ENCODE data around the gene HPCAL1. TPM values are rescaled to one million over a fixed set of nuclear protein-coding genes. Genes with fewer than 3 reads are reported as not detected.

The HPCAL1 gene
- total RNA-seq, 1 donor from 2014 or later: 401 TPM

- Histone ChIP-seq H3K27me3 (no peaks in the 10 kb centered on the region), H3K4me1 (peaks cover 0 to 3% of the 10 kb centered on the region in 2 donors), H3K4me3 (no peak overlapping the region), H3K36me3 (no peaks in the 10 kb centered on the region), H3K9me3 (no peaks in the 10 kb centered on the region), H3K27ac (no peak overlapping the region)
- intact Hi-C loops (cut with DNase I): no loop called here
- DNase-seq (ENCODE audit: low spot score in 2 of 2): no peak
- TF ChIP-seq, protein P1, sequence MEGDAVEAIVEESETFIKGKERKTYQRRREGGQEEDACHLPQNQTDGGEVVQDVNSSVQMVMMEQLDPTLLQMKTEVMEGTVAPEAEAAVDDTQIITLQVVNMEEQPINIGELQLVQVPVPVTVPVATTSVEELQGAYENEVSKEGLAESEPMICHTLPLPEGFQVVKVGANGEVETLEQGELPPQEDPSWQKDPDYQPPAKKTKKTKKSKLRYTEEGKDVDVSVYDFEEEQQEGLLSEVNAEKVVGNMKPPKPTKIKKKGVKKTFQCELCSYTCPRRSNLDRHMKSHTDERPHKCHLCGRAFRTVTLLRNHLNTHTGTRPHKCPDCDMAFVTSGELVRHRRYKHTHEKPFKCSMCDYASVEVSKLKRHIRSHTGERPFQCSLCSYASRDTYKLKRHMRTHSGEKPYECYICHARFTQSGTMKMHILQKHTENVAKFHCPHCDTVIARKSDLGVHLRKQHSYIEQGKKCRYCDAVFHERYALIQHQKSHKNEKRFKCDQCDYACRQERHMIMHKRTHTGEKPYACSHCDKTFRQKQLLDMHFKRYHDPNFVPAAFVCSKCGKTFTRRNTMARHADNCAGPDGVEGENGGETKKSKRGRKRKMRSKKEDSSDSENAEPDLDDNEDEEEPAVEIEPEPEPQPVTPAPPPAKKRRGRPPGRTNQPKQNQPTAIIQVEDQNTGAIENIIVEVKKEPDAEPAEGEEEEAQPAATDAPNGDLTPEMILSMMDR (IDR thresholded peaks at IDR 0.05): no peak
Observed at GRCh38 chr2:10392951-10393639, 90.4 kb downstream of the HPCAL1 start.

DNA sequence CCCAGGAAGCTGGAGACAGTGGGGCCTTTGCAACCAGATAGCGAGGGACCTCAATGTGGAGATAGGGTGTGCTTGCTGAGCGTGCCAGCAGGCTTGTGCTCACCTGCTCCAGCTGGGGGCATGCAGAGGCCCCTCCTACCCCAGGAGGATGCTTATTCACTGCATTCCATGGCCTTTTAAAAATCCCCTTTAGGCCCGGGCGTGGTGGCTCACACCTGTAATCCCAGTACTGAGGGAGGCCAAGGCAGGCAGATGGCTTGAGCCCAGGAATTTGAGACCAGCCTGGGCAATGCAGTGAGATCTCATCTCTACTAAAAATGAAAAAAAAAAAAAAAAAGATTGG, 90.9 kb downstream of the HPCAL1 start:
- Histone ChIP-seq H3K4me1 (peaks cover 0 to 3% of the 10 kb centered on the region in 2 donors), H3K27me3 (no peaks in the 10 kb centered on the region), H3K4me3 (no peak overlapping the region), H3K36me3 (no peaks in the 10 kb centered on the region), H3K27ac (no peak overlapping the region), H3K9me3 (no peaks in the 10 kb centered on the region)
- TF ChIP-seq, protein P1 (IDR thresholded peaks at IDR 0.05): no peak
- intact Hi-C loops (cut with DNase I): no loop called here
- no peak for DNase-seq (ENCODE audit: low spot score in 2 of 2)

DNA sequence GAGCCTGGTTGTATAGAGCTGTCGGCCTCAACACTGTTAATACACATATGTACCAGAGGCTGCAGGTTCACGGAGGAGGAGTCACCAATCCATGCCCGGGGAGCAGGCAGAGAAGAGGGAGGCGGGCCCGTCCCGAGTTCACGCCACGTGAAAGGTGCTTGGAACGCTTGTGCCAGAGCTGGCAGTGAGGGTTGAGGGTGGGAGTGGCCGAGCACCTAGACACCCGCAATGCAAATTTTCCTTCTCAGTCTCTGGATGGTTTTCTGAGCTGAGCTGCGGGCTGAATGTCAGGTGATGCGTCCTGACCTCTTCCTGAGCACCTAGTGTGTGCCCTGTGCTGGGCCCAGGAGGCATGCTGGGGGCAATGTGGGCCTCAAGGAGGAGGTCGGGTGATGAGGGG, 93.2 kb downstream of the HPCAL1 start:
- H3K4me1 ChIP-seq: no peaks in the 10 kb centered on the region
- TF ChIP-seq, protein P1 (IDR thresholded peaks at IDR 0.05): no peak
- no peak for DNase-seq (ENCODE audit: low spot score in 2 of 2)
- no peaks in the 10 kb centered on the region for H3K36me3 ChIP-seq
- no peaks in the 10 kb centered on the region for H3K9me3 ChIP-seq
- no peak overlapping the region for H3K4me3 ChIP-seq
- H3K27ac ChIP-seq: no peak overlapping the region
- intact Hi-C loops (cut with DNase I): no loop called here
- H3K27me3 ChIP-seq: no peaks in the 10 kb centered on the region

DNA sequence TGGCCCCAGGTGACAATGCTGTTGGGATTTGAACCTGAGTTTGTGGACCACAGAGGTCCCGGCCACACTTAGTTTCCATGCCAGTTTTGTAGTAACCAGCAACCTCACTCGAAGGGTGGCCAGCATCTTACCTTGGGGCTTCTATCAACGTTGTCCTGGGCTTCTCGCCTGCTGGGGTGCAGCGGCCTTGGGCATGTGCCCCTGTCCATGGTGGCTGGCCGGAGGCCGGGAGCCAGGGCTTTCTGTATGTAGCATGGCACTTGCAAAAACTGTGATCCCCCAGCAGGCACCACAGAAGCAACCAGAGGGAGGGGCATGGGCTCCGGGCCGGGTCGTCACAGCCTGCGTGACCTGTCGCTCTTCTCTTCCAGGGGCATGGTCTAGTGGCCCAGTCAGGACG, 93.8 kb downstream of the HPCAL1 start:
- no peaks in the 10 kb centered on the region for H3K4me1 ChIP-seq
- H3K9me3 ChIP-seq: no peaks in the 10 kb centered on the region
- intact Hi-C loops (cut with DNase I): no loop called here
- no peak for DNase-seq (ENCODE audit: low spot score in 2 of 2)
- no peak overlapping the region for H3K27ac ChIP-seq
- TF ChIP-seq, protein P1 (IDR thresholded peaks at IDR 0.05): no peak
- no peaks in the 10 kb centered on the region for H3K27me3 ChIP-seq
- H3K4me3 ChIP-seq: no peak overlapping the region
- no peaks in the 10 kb centered on the region for H3K36me3 ChIP-seq

DNA sequence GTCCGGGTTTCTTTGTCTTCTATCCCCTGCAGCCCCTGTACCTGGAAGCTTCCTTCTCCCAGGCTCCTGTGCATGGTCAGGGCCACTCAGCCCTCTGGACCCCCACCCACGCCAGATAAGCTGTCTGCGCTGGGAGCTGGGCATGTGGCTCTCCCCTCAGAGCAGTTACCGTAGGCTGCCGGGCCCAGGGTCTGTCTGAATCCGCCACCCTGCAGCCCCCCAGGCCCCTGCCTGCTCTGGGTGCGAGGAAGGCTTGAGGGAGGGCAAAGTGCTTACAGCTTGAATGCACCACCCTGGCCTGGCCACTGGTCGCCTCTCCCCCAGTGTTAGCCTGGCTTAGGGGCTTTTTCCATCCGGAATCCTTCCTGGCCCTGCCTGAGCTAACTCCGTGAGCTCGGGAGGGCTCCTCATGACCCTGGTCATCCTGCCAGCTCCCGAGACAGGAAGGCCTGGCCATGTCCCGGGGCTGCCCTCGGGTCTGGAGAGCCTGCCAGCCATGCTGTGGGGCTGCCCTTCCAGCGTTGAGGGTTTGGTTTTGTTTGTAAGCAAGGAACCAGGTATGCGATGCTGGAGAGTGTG, 94.7 kb downstream of the HPCAL1 start:
- H3K36me3 ChIP-seq: no peaks in the 10 kb centered on the region

More for the DNA sequence above, 94.7 kb downstream of the HPCAL1 start:
- H3K27me3 ChIP-seq: no peaks in the 10 kb centered on the region
- H3K4me3 ChIP-seq: no peak overlapping the region
- TF ChIP-seq, protein P1 (IDR thresholded peaks at IDR 0.05): no peak
- DNase-seq (ENCODE audit: low spot score in 2 of 2): no peak
- H3K4me1 ChIP-seq: no peaks in the 10 kb centered on the region
- intact Hi-C loops (cut with DNase I): no loop called here
- H3K27ac ChIP-seq: no peak overlapping the region
- H3K9me3 ChIP-seq: no peaks in the 10 kb centered on the region
